SK-N-SH (cell line): Measurements from ENCODE around the gene PIP5K1C.

Experiments used
- ELF1 ChIP-seq: IDR thresholded peaks from 2 replicates; pipeline ENCODE4 v1.4.0; 2012
- EP300 ChIP-seq, 2 experiments: IDR thresholded peaks; 2 replicates each; pipeline versions ENCODE4 v1.4.0 to v1.6.1; 2012; ENCODE audit warnings: borderline replicate concordance in 1 of 2, low read depth in 1 of 2, low read length in 1 of 2
- EZH2phosphoT487 ChIP-seq: fragments of 200-600 bp; sonication (generic); IDR thresholded peaks from 2 replicates; pipeline ENCODE4 v1.6.1; 2017; ENCODE audit warnings: low read depth, mixed run types, mild to moderate bottlenecking, antibody characterized with exemption, moderate library complexity, borderline replicate concordance
- JUND ChIP-seq: IDR thresholded peaks from 2 replicates; pipeline ENCODE4 v1.4.0; 2012
- MXI1 ChIP-seq: IDR thresholded peaks from 2 replicates; pipeline ENCODE4 v1.6.1; 2012; ENCODE audit warnings: mild to moderate bottlenecking, low read depth, low read length, improper control_type of control experiment
- POLR2AphosphoS5 ChIP-seq: IDR thresholded peaks from 2 replicates; pipeline ENCODE4 v1.6.1; 2012; ENCODE audit warnings: low read depth, low read length
- RCOR1 ChIP-seq: fragments of 150-350 bp; IDR thresholded peaks from 2 replicates; pipeline ENCODE4 v1.6.1; 2017; ENCODE audit warnings: antibody characterized with exemption, low read length
- TF ChIP-seq, protein P1 (sequence below): fragments of 200-600 bp; sonication (generic); IDR thresholded peaks from 2 replicates; pipeline ENCODE4 v1.6.1; 2017; ENCODE audit warnings: antibody characterized with exemption, mild to moderate bottlenecking, moderate library complexity

DNA sequence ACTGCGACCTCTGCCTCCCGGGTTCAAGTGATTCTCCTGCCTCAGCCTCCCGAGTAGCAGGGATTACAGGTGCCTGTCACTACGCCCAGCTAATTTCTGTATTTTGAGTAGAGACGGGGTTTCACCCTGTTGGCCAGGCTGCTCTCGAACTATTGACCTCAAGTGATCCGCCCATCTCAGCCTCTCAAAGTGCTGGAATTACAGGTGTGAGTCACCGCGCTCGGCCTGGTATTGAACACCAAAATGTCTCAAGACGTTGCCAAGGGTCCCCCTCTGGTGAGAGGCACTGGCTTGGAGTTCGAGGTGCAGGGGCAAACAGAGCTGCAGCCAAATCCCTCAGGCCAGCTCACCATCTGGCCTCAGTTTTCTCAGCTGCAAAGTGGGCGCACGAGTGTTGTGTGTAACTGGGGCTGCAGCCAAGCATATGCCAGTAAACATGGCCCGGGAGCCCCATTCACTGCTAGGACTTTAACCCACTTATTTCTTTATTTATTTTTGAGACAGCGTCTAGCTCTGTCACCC lies 15.9 kb upstream of the PIP5K1C start:
- TF ChIP-seq, protein P1, sequence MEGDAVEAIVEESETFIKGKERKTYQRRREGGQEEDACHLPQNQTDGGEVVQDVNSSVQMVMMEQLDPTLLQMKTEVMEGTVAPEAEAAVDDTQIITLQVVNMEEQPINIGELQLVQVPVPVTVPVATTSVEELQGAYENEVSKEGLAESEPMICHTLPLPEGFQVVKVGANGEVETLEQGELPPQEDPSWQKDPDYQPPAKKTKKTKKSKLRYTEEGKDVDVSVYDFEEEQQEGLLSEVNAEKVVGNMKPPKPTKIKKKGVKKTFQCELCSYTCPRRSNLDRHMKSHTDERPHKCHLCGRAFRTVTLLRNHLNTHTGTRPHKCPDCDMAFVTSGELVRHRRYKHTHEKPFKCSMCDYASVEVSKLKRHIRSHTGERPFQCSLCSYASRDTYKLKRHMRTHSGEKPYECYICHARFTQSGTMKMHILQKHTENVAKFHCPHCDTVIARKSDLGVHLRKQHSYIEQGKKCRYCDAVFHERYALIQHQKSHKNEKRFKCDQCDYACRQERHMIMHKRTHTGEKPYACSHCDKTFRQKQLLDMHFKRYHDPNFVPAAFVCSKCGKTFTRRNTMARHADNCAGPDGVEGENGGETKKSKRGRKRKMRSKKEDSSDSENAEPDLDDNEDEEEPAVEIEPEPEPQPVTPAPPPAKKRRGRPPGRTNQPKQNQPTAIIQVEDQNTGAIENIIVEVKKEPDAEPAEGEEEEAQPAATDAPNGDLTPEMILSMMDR = no peak
- no peak for TF ChIP-seq MXI1
- no peak for TF ChIP-seq ELF1
- no peak for TF ChIP-seq JUND
- no peak for TF ChIP-seq EP300 (IDR thresholded peaks at IDR 0.05; ENCODE audit: borderline replicate concordance in 1 of 2, low read depth in 1 of 2, low read length in 1 of 2)
- TF ChIP-seq EZH2phosphoT487 = no peak
- no peak for TF ChIP-seq RCOR1
- TF ChIP-seq POLR2AphosphoS5 = no peak
